CD4-positive, alpha-beta T cell treated with Interleukin-17A for 4 hours (primary cell): Measurements from ENCODE around the gene PIH1D2.
"Not testable (repeated sequence)": the region's sequence is repeated elsewhere in the genome, so short reads cannot be mapped to it uniquely, and the experiment has no call there.

Experiments used
- DNase-seq: peaks from one replicate; pipeline ENCODE4 v3.0.0-alpha.2; 2020; ENCODE audit warnings: mixed read lengths

PIH1D2 gene

GRCh38 chr11:112050721-112051120 lies 23.1 kb downstream of the PIH1D2 start:
- no peak for DNase-seq

GRCh38 chr11:112049777-112050176 lies 24.0 kb downstream of the PIH1D2 start:
- DNase-seq, result no peak

- not testable (repeated sequence) for DNase-seq
Measured at GRCh38 chr11:112048256-112048655, 25.6 kb downstream of the PIH1D2 start.

- DNase-seq, result not testable (repeated sequence)
Measured at GRCh38 chr11:112046647-112047046, 27.2 kb downstream of the PIH1D2 start.

- DNase-seq, result no peak
Measured at GRCh38 chr11:112044961-112045360, 28.9 kb downstream of the PIH1D2 start.

- no peak for DNase-seq
Measured at GRCh38 chr11:112042961-112043304, 30.9 kb downstream of the PIH1D2 start.

GRCh38 chr11:112042161-112042960 lies 31.5 kb downstream of the PIH1D2 start:
- DNase-seq, result no peak

- DNase-seq, result no peak
Measured at GRCh38 chr11:112037527-112037926, 36.3 kb downstream of the PIH1D2 start.

GRCh38 chr11:112033902-112034301 lies 39.9 kb downstream of the PIH1D2 start:
- no peak for DNase-seq

- no peak for DNase-seq
Measured at GRCh38 chr11:112029460-112029859, 44.4 kb downstream of the PIH1D2 start.

- not testable (repeated sequence) for DNase-seq
Measured at GRCh38 chr11:112026784-112027410, 46.9 kb downstream of the PIH1D2 start.

GRCh38 chr11:112025707-112026106 lies 48.1 kb downstream of the PIH1D2 start:
- DNase-seq, result no peak

GRCh38 chr11:112024773-112025678 lies 48.8 kb downstream of the PIH1D2 start, which contains the start of gene DLAT:
Gene DLAT, plus strand, starts transcription at chr11:112025408. Its CDS starts 65 bp downstream, at chr11:112025473.
- peak; percentile 82 for DNase-seq

- peak; percentile 15 for DNase-seq
Measured at GRCh38 chr11:112024178-112024772, 49.5 kb downstream of the PIH1D2 start.

GRCh38 chr11:112023104-112023503 lies 50.7 kb downstream of the PIH1D2 start:
- DNase-seq, result no peak

- no peak for DNase-seq
Measured at GRCh38 chr11:112019066-112019465, 54.8 kb downstream of the PIH1D2 start.
